H1 (cell line): ENCODE data around the gene PPP6R1. TPM values are rescaled to one million over a fixed set of nuclear protein-coding genes. Genes with fewer than 3 reads are reported as not detected.

Experiments used
- CHD1 ChIP-seq: IDR thresholded peaks from 2 replicates; pipeline ENCODE4 v1.6.1; 2012; ENCODE audit warnings: low read depth, low read length, improper control_type of control experiment
- CTBP2 ChIP-seq: IDR thresholded peaks from 2 replicates; pipeline ENCODE4 v1.7.0; 2011; ENCODE audit warnings: borderline replicate concordance, mild to moderate bottlenecking, moderate library complexity, mixed read lengths, low read length; ENCODE audit not compliant: insufficient read depth, insufficient read length
- EP300 ChIP-seq, 2 experiments: IDR thresholded peaks; 1 replicate in 1 of 2; 2 replicates in 1 of 2; pipeline ENCODE4 v1.6.1; 2011 to 2012; ENCODE audit warnings: low read depth in 2 of 2, low read length in 2 of 2, mild to moderate bottlenecking in 2 of 2, borderline replicate concordance in 1 of 2, inconsistent platforms in 1 of 2, moderate library complexity in 1 of 2
- MAX ChIP-seq: IDR thresholded peaks from 2 replicates; pipeline ENCODE4 v1.6.1; 2012; ENCODE audit warnings: inconsistent platforms
- SAP30 ChIP-seq: fragments of 300-600 bp; sonication (generic); IDR thresholded peaks from 2 replicates; pipeline ENCODE4 v1.7.1; 2012; ENCODE audit warnings: low read length, moderate library complexity, mild to moderate bottlenecking, inconsistent platforms; ENCODE audit not compliant: insufficient read depth, insufficient replicate concordance
- polyA plus RNA-seq, 7 experiments: library from polyadenylated mRNA; depleted of rRNA in 3 of 7; stranded (reverse) in 5 of 7; unstranded in 2 of 7; fragments of >200 nt in 5 of 7; fragments of 200-250 nt in 2 of 7; gene quantifications; 1 replicate in 5 of 7; 2 replicates in 1 of 7; 4 replicates in 1 of 7; pipeline versions ENCODE4 v1.2.1 to v1.2.3, GENCODE V29; 2011 to 2013; ENCODE audit warnings: missing spikeins in 2 of 7, mixed read lengths in 2 of 7
- total RNA-seq: library from RNA; stranded (reverse); fragmentation: NEBNext Ultra II Directional; extraction: Animal tissue kit (Norgen Biotek cat#: 25700); gene quantifications from 2 replicates; pipeline ENCODE4 v1.2.1, GENCODE V29; 2021

PPP6R1 gene
- total and polyA plus RNA-seq, 2 of the 8 experiments (the other 6 are each of a cell fraction or from before 2014, with no cell fraction given), result 36.4 to 74.4 TPM

DNA sequence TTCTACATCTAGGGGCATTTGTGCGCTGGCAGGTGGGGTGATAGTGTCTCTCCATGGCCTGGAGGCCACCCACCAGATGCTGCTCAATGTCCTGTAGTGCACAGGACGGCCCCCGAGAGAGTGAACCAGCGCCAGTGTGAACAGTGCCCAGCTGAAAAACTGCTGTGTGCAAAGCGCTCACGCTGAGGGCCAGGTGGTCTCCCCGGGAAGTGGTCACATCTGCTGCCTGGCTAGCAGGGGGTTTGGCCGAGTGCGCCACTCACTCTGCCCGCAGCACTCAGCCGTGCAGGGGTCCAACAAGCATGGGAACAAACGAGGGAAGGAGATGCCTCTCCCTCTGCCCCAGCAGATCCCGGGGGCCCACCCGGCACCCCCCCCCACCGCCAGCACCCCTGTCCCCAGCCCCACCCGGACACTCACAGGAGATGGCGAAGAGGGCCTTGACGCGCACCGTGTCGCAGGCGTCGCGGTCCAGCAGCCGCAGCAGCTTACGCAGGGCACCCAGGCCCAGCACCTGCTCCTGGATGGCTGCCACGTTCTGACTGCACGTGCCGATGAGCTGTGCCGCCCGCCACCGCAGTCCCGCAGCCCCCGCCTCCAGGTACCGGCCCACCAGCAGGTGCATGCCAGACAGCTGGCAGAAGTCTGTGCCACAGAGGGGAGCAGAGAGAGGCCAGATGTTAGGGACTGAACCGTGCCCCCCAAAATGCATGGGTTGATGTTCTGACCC lies 15.3 kb upstream of the PPP6R1 start (continued):
- TF ChIP-seq MAX (no peak), EP300 (IDR thresholded peaks at IDR 0.05; ENCODE audit: borderline replicate concordance in 1 of 2, low read depth in 2 of 2, low read length in 2 of 2) (no peak), CTBP2 (no peak), CHD1 (no peak), SAP30 (no peak)
